Stimulated activated naive CD8-positive, alpha-beta T cell treated with anti-CD3 and anti-CD28 coated beads, Interleukin-15, Interleukin-2, amounts not matched to agents 100 U/mL and 50 U/mL, for 24 hours (primary cell): ENCODE data around the gene RTEL1.

Source experiments
- ATAC-seq: fragments of 150-1000 bp; cut with Tn5 transposase; one replicate; pipeline ENCODE4 v1.10.0; 2021
- DNase-seq: peaks from one replicate; pipeline ENCODE4 v3.0.0; 2021

RTEL1 gene

DNA sequence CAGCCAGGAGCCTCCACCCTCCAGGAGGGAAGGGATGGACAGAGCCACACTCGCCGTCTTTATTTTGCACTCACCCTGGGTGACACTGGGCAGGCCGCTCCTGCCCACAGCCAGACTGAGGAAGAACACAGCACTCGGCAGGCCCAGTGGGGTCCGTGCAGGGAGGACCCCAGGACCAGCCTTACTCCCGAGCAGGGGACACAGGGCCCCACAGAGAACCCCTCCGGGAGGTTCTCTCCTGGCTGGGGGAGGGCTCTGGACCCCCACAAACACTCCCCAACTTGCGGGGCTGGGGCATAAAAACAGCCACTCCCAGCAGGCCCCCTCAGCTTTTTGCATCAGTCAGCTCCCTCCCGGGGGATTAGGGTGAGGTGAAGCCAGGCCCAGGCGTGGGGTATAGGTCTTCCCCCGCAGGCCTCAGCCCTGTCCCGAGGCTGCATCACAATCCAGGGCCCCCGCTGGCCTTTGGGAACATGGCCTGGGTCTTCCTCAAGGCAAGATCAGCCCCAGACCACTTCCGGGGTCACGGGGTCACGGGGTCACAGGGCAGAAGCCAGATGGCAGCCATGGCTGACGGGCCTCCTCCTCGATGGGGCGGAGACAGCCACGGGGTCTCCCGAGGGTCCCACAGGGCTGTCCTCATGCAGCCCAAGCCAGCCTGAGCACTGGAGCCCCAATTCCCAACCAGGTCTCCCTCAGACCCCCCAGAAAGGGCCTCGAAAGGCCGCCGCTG lies 41.5 kb downstream of the RTEL1 start:
- no peak for DNase-seq
- ATAC-seq: no peak

DNA sequence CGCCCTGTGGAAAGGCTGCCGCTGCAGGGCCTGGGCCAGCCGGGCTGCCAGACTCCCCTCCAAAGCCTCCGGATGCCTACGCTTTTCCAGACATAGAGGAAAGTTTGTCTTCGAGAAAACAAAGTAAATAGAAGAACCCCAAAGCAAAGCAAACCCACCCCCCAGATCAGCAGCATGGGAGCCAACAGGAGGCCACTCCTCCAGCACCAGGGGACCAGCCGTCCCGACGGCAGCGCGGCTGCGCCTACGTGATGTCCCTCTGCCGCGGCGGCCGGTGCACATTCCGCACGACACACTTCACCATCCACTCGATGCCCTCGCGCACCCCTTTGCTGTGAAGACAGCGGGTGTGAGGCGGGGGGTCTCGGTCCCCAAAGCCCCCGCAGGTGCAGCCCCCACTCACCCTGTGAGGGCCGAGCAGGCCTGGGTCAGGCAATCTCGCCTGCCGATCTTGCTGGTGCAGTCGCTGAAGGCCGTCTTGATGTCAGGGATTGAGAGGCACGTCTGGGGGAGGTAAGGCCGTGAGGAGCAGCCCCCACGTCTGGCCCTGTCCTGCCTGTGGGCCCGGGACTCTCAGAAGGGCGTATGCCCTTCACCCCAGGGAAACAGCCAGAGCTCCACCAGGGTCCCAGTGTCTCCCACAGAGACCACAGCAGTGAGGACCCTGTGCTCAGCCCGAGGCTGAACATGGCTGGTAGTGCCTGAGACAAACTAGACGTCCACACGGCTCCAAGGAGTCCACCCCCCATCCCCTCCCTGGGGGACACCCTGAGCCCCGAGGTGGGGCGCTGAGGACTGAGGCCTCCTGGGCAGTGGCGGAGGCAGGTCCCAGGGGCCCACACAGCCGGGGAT lies 42.3 kb downstream of the RTEL1 start:
- DNase-seq: no peak
- no peak for ATAC-seq

DNA sequence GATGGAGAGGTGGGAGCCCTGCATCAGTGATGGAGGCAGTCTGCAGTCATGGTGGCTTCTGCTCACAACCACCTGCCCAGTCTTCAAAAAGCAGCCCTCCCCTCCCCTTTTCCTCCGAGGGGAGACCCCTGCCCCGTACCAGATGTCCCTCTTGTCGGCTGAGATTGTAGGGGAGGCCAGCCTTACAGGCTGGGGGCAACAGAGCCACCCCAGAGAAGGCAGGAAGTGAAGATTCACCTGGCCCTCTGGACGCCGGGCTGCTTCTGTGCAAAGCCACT lies 42.9 kb downstream of the RTEL1 start:
- ATAC-seq: no peak

DNA sequence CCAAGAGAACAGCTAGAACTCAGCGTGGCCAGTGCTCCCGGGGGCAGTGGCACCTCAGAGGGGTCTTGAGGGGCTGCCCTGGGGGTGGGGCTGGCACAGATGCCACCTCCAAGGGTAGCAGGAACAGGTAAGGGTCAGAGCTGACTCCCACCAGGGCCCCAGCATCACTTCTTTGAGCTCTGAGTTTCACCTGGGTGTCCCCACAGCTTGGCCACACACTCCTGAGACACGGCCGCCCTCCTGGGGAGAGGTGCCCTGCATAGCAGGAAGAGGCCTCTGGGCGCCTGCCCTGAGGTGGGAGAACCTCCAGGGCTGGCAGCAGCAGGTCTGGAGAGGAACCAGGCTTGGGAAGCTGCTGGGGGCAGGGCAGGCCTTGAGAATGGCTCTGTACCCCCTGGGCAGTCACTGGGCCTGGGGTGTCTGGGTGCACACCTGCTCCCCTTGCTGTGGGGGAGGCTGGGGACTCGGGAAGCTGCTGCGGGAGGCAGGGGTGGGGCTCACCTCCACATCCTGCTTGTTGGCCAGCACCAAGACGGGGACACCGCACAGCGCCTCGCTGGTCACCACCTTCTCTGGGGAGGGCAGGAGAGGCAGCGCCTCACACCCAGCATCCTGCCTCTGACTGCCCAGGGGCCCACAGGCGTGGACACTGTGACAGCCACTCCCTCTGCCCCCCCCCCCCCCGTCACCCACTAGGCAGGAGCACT lies 43.4 kb downstream of the RTEL1 start:
- DNase-seq (no peak), ATAC-seq (no peak)

More for the DNA sequence above, 42.9 kb downstream of the RTEL1 start:
- DNase-seq: no peak

DNA sequence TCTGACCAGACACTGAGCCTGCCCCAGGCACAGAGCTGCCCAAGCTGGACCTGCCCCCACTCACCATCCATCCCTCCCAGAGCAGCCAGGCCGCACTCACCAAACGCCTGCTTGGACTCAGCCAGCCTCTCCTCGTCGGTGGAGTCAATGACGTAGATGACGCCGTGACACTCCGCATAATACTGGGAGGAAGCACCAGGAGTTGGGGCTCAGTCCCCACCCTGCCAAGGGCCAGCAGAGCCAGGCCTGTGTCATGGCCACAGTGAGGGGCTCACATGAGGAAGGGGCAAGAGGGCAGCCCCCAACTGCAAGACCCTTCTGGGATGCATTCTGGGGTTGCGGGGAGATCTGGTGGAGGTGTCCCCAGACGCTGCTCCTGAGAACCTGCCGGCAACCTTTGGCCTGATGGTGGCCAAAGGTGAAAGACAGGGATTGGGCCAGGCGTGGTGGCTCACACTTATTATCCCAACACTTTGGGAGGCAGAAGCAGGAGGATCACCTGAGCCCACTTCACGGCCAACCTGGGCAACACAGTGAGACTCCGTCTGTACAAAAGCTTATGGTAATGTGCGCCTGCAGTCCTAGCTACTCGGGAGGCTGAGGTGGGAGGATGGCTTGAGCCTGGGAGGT lies 44.0 kb downstream of the RTEL1 start:
- no peak for ATAC-seq
- DNase-seq: no peak

DNA sequence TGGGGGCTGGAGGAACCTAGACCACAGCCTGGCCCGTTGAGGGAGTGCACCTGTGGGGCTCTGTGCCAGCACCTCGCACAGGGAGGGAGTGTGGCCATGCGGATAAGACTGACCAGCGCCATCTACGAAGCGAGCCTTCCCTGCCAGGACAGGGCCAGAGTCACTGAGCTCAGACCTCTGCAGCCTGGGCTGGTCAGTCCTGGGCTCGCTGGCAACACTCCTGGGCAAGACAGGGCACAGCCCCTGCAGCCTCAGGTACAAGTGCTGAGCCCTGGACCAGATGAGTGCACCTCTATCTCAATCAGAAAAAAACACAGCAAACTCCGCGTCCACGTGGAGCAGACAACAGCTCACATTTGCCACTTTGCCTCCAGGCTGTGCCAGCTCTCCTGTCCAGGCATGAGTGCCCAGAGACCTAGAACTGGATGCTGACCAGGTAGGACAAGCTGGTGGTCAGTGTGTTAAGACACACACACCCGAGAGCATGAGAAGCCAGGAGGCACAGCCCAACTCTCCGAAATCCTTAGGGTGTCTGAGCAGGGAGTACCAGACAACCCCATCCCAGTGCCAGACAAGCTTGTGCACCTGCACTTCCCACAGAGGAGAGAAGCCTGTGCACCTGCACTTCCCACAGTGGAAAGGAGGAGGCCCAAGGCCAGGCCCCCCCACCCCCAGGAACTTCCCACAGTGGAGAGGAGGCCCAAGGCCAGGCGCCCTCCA lies 44.8 kb downstream of the RTEL1 start:
- no peak for DNase-seq
- ATAC-seq: no peak

DNA sequence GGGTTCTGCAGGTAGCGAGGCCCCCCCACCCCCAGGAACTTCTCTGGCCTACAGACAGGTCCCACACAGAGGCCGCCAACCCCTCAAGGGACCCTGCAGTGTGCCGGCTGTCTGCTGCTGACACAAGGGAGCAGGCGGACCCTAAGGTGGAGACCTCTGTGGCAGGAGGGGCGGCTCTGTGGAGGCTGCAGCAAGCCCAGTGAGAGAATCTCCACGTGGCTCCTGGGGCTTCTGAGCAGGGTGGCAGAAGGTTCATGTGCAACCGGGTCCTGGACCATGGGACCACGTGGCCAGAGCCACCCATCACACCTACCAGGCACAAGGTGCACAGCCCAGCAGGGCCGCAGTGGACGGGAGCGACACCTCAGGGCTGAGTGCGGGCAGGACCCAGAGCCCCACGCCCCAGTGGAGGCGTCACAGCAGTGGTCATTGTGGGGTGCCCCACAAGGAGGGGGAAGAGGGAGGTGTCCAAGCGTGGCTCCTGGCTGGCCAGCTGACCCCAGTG lies 45.4 kb downstream of the RTEL1 start:
- DNase-seq (no peak), ATAC-seq (no peak)

DNA sequence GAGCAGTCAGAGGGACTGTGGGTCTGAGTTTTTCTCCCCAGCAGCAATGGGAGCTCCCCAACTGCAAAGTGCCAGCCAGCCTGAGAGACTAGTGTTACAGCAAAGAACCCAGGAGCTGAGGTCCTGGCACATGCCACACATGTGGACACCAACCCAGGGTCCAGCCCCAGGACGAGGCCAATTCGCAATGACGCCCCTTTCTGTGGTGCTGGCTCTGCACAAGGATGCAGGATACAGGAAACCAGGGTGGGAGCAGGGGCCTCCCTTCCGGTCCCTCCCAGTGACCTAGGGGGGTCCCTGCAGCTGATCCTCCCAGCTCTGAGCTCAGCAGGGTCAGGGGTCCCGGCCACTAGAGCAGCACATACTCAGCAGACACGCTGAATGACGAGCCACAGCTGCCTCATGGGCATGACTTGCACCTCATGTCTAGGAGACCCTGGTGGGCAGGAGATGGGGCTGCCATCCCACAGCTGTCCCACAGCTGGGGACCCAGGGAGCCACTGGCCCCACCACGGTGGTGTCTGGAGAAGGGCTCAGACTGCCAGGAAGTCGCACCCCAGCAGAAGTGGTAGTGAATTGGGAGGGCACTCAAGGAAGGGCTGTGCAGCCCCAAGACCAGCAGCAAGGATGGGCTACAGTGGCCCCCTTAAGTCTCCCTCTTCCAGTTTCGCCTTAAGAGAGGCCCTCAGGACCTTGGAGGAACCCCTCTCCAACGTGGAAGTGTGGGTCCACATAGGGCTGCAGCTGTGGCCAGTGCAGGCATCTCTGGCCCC lies 46.0 kb downstream of the RTEL1 start:
- DNase-seq (no peak), ATAC-seq (no peak)

DNA sequence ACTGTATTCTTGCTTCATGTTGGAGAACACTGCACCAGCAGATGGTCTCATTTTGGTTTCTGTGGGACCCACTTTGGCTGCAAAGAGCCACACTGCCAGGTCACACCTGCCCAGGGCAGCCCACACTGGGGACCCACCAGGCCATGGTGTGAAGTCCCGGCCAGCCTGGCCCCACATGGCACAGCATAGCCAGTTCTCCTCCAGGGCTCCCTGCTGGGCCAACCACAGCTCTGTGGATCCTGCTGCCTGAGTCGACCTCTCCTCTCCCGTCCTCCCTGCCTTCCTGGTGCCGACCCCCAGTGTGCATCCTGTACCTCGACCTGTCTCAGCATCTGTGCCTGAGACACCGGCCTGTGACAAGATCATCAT lies 46.6 kb downstream of the RTEL1 start:
- ATAC-seq (no peak), DNase-seq (no peak)

DNA sequence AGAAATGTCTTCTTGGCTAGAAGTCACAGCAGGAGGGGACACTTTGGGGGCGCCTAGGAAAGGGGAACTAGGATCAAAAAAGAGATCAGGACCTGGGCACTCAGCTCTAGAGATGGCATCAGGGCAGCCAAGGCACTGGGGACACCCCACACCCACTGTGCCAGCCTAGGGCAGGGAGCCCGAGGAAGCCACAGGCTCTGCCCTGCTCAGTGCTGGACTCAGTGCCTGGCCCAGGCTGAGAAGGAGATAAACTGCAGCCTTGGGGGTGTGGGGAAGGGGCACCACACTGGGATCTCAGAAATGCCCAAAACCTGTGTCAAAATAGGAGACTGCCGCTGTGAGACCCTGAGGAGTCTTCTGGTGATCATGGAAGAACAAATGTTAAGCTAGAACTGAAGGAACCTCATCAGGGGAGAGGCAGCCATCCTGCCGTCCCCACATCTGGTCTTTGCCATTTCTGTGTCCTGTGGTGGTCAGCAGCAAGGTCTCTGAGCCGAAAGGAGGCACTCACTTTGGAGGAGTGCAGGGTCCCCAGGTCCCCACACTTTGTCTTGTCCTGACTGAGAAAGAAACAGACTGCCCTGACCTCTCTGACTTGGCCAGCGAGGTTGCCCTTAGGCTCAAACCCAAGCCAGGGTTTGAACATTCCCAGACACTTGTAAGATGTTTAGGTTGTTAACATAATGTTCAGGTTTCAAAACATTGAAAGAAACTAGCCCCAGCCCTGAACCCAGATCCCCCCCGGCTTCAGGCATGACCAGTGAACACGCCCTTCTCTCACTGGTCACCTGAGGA lies 47.3 kb downstream of the RTEL1 start:
- no peak for DNase-seq
- no peak for ATAC-seq

DNA sequence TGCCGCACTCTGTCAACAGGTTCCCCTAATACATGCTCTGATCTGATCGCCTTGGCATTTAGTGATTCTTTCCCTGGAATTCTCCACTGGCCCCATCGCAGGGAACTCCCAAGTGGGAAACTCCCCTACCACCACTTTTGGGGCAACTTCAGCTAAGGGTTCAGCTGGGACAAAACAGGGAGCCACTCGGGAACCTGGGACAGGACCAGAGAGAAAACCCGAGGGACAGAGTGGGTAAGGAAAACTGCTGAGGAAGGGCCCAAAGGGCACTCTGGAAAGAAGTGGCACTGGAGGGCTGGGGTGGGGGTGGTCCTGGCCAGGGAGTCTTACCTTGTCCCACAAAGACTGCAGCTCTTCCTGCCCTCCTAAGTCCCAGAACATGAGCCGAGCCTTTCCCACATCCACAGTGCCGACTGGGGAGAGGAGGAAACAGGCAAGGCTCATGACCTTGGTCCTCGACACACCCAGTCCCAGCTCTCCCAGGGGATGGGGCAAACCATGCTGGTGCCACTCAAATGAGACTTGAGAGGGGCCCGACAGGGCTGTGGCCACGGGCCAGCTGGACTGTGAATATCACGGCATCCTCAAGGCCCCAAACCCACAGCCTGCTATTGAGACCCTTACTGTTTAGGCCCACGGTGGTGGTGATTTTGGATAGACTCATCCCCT lies 48.0 kb downstream of the RTEL1 start:
- ATAC-seq: no peak
- no peak for DNase-seq

DNA sequence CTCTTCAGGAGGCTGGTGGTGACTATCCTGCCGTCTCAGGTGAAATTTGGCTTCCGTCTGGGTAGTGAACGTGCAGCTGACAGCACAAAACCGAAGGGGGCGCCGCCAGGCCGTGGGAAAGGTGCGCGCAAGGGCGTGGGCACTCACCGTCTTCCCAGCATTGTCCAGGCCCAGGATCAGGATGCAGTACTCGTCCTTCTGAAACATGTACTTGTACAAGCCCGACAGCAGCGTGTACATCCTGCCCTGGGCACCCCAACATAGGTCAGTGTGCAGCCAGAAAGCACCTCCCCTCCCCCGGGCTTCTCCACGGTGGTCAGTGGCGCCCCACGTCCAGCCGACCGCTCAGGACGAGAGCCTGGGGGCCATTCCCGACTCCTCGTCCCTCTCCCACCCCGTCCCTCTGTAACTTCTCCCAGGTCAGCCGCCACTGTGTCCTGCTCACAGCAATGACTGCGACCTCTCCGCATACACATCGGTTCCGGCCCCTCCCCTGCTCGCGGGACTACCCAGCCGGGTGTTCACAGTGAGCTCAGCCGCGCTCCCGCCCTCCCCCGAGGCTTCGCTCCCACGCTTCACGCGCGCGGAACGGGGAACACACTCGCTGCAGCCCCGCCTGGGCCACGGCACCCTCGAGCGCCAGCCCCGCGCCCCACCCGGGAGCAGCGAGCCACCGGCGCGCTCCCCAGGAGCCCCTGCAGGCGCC lies 48.9 kb downstream of the RTEL1 start:
- ATAC-seq (peak; percentile 50), DNase-seq (peak; percentile 70)

DNA sequence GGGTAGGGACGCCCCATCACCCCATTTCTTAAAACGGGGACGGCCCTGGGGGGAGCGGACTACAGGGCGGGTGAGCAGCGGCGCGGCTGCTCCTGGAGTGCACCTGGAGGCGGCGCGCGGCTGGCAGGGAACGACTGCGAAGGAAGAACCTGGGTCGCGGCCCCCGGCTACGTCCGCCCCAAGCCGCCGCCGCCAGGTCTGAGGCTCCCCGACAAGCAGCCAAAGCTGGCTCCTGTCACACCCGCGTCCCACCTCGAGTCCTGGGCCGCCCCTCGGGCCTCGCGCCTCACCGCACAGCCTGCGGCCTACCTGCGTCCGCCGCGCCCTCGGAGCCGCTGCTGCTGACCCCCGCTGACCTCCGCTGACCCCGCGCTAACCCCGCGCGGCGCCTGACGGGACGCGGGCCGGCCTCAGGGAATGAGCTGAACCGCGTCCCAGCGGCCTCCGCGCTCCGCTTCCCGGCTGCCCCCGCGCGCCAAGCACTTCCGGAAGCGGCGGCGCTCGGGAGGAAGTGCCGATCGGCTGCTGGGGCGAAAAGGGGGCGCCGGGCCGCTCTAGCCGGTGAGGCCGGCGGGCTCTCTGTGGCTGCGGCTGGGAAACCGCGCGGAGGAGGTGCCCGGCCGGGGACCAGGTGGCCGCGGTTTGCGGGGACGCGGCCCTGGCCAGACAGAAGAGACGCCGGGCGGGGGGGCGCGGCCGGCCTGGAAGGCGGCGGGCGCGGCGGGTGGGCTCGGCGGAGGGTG lies 49.6 kb downstream of the RTEL1 start, which contains the start of the genes ARFRP1 and ZGPAT:
TSS of gene ARFRP1 (minus strand) at position 419 of the 743 bp plus-strand sequence. CDS start 885 bp downstream, outside the sequence.
TSS of gene ZGPAT (plus strand) at position 482 of the 743 bp plus-strand sequence. CDS start 542 bp downstream, outside the sequence.
- ATAC-seq (peak; percentile 90), DNase-seq (peak; percentile 90)

DNA sequence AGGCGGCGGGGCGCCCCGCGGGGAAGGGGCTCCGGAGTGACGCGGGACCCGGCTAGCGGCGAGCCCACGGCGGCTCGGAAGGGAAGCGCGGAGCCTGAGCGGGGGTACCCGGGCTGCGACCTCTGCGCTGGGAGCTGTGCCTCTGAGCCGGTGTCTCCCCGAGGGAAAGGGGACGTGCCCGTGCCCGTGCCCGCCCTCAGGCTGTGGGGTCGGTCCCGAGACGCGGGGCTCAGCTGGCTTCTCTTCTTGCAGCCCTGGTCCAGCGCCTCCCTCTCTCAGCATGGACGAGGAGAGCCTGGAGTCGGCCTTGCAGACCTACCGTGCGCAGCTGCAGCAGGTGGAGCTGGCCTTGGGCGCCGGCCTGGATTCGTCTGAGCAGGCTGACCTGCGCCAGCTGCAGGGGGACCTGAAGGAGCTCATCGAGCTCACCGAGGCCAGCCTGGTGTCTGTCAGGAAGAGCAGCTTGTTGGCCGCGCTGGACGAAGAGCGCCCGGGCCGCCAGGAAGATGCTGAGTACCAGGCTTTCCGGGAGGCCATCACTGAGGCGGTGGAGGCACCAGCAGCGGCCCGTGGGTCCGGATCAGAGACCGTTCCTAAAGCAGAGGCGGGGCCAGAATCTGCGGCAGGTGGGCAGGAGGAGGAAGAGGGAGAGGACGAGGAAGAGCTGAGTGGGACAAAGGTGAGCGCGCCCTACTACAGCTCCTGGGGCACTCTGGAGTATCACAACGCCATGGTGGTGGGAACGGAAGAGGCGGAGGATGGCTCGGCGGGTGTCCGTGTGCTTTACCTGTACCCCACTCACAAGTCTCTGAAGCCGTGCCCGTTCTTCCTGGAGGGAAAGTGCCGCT lies 50.4 kb downstream of the RTEL1 start:
- peak; percentile 17 for DNase-seq
- ATAC-seq: no peak

DNA sequence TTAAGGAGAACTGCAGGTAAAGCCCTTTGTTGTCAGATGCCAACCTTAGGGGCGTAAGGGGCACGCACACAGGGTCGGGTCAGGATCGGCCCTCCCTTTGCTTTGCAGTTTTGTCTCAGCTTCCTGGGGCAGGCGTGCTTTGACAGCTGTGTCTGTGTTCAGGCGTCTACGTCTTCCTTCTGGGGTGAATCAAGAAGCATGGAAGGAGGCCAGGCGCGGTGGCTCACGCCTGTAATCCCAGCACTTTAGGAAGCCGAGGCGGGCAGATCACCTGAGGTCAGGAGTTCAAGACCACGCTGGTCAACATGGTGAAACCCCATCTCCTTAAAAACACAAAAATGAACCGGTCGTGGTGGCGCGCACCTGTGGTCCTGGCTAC lies 51.0 kb downstream of the RTEL1 start:
- ATAC-seq (no peak), DNase-seq (peak; percentile 7)

DNA sequence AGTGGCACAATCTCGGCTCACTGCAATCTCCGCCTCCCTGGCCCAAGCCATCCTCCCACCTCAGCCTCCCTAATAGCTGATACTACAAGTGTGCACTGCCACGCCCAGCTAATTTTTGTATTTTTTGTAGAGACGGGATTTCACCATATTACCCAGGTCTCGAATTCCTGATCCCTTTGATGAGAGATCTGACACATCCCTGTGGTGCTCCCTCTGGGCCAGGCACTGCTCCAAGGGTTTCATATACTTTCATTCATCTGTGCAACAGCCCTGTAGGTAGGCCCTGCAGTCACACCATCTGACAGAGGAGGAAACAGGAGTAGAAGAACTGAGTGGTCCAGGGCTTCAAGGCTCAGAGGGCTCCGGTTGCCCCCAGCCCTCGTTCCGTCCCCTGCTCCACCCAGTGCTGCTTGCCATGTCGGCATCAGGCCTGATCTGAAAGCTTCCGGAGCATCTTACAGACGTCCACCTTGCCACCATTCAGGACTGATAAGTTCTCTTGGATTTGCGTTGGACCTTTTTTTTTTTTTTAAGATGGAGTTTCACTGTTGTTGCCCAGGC lies 53.1 kb downstream of the RTEL1 start:
- ATAC-seq (no peak), DNase-seq (no peak)

DNA sequence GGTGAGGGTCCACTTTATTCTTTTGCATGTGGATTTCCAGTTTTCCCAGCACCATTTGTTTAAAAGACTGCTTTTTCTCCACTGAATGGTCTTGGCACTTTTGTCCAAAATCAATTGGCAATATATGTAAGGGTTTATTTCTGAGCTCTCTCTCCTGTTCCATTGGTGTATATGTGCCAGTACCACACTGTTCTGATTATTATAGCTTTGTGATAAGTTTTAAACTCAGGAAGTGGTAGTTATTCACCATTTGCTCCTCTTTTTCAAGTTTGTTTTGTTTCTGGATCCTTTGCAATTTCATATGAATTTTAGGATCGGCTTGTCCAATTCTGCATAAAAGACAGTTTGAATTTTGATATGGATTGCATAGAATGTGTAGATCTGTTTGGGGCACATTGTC lies 54.1 kb downstream of the RTEL1 start:
- ATAC-seq (no peak), DNase-seq (no peak)
